Measurements from ENCODE around the gene MRPL33.

Gene MRPL33

GRCh38 chr2:27804146-27804545, 32.6 kb downstream of the MRPL33 start:
- in situ Hi-C loops (cut with MboI; ENCODE audit: low pct_unique_long_range_greater_than_20kb, low sequenced_read_pairs, unreplicated experiment): no loop called here
- DNase-seq (ENCODE audit: low spot score): no peak
- TF ChIP-seq, protein P1, sequence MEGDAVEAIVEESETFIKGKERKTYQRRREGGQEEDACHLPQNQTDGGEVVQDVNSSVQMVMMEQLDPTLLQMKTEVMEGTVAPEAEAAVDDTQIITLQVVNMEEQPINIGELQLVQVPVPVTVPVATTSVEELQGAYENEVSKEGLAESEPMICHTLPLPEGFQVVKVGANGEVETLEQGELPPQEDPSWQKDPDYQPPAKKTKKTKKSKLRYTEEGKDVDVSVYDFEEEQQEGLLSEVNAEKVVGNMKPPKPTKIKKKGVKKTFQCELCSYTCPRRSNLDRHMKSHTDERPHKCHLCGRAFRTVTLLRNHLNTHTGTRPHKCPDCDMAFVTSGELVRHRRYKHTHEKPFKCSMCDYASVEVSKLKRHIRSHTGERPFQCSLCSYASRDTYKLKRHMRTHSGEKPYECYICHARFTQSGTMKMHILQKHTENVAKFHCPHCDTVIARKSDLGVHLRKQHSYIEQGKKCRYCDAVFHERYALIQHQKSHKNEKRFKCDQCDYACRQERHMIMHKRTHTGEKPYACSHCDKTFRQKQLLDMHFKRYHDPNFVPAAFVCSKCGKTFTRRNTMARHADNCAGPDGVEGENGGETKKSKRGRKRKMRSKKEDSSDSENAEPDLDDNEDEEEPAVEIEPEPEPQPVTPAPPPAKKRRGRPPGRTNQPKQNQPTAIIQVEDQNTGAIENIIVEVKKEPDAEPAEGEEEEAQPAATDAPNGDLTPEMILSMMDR (IDR thresholded peaks at IDR 0.05; ENCODE audit: extremely low read depth, insufficient read depth, missing control alignments): no peak

DNA sequence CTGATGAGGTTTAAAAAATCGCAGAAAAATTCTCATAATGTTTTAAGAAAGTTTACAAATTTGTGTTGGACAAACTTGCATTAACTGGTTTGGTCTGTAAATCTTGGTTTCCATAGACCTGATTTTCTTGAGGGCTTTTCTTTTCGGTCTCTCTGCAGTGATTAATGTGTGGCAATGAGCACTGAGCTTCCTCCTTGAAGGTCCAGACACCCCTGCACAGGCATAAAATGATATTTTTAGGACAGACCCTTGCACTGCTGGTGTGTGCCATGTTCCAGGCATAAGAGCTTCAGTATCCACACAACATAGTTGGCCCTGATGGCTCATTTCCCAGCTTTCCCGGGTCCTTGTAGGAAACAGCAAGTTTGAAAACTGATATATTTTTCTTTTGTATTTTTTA, 33.7 kb downstream of the MRPL33 start:
- TF ChIP-seq, protein P1 (IDR thresholded peaks at IDR 0.05; ENCODE audit: extremely low read depth, insufficient read depth, missing control alignments): no peak
- in situ Hi-C loops (cut with MboI; ENCODE audit: low pct_unique_long_range_greater_than_20kb, low sequenced_read_pairs, unreplicated experiment): no loop called here

DNA sequence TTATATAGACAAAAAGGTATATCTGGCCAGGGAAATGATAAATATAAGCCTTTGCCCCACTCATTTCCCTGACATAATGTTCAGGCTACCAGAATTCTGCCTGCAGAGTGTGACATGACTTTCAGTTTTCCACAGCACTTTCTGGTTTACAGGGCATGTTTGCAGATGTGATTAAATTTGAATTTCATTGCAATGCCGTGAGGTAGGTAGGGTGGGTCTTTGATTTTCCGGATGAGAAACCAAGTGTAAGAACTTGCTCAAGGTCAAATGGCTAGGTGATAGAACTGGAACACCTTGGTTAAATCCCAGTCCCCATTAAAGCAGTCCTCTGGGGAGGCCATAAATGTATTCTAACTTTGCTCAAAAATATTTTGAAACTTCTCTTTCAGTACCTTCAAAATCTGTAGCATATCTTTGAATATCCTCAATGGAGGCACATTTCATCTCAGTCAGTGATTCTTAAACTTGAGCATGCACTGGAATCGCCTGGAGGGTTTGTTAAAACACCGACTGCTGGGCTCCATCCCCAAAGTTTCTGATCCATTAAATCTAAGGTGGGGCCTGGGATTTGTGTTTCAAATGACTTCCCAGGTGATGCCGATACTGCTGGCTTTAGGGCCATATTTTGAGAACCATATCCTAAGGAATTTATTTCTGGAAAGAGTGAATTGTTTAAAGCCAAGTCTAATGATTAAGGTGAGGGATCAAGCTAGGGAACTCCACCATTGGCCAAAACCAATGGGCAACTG, 35.0 kb downstream of the MRPL33 start:
- no peak for DNase-seq (ENCODE audit: low spot score)
- TF ChIP-seq, protein P1 (IDR thresholded peaks at IDR 0.05; ENCODE audit: extremely low read depth, insufficient read depth, missing control alignments): no peak
- in situ Hi-C loops (cut with MboI; ENCODE audit: low pct_unique_long_range_greater_than_20kb, low sequenced_read_pairs, unreplicated experiment): no loop called here

More for the DNA sequence above, 33.7 kb downstream of the MRPL33 start:
- DNase-seq (ENCODE audit: low spot score): no peak

DNA sequence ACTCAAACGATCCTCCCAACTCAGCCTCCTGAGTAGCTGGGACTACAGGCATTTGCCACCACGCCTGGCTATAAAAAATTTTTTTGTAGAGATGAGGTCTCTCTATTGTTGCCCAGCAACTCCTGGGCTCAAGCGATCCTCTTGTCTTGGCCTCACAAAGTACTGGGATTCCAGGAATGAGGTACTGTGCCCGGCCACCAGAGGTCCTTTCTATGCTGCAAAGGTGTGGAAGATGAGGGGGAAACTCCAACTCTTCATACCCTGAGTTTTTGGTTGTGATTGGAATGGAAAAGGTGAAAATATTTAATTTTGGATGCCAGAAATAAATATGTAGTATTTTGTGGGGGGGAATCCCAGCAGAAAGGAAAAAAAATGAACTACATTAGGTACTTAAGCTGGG, 36.0 kb downstream of the MRPL33 start:
- DNase-seq (ENCODE audit: low spot score): no peak
- in situ Hi-C loops (cut with MboI; ENCODE audit: low pct_unique_long_range_greater_than_20kb, low sequenced_read_pairs, unreplicated experiment): no loop called here
- TF ChIP-seq, protein P1 (IDR thresholded peaks at IDR 0.05; ENCODE audit: extremely low read depth, insufficient read depth, missing control alignments): peak; percentile 49

- TF ChIP-seq, protein P1 (IDR thresholded peaks at IDR 0.05; ENCODE audit: extremely low read depth, insufficient read depth, missing control alignments): no peak
- DNase-seq (ENCODE audit: low spot score): no peak
- in situ Hi-C loops (cut with MboI; ENCODE audit: low pct_unique_long_range_greater_than_20kb, low sequenced_read_pairs, unreplicated experiment): no loop called here
Measured at GRCh38 chr2:27808418-27808817, 36.9 kb downstream of the MRPL33 start.

GRCh38 chr2:27808984-27809383, 37.5 kb downstream of the MRPL33 start:
- in situ Hi-C loops (cut with MboI; ENCODE audit: low pct_unique_long_range_greater_than_20kb, low sequenced_read_pairs, unreplicated experiment): no loop called here
- TF ChIP-seq, protein P1 (IDR thresholded peaks at IDR 0.05; ENCODE audit: extremely low read depth, insufficient read depth, missing control alignments): no peak
- DNase-seq (ENCODE audit: low spot score): no peak
